ENCODE measurements around the gene SLC25A45. TPM values are rescaled to one million over a fixed set of nuclear protein-coding genes. Genes with fewer than 3 reads are reported as not detected.

SLC25A45 gene
- total RNA-seq, 2 donors from 2014 or later, result 11.7 to 13.3 TPM

DNA sequence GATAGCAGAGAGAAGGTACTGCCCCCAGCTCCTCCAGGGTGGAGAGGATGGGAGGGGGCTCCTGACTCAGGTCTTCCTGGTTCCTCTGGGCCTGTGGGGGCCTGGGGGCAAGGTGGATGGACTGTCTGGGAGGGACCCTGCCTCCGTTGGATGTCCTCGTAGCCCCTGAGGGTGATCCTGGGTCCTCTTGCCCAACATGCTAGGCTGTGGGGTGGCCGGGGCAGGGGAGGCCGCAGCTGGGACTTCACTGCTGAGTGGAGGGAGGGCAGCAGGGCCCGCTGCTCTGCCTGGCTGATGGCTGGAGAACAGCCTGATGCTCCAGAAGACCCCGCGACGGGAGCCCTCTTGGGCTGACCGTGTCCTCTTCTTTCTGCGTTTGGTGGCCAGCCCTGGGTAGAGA is 17.4 kb upstream of the SLC25A45 start:
- no peak for DNase-seq (ENCODE audit: low spot score)
- intact Hi-C loops (cut with DNase I), result no loop called here
- Histone ChIP-seq H3K9me3 (no peaks in the 10 kb centered on the region), H3K27ac (no peak overlapping the region), H3K4me3 (no peak overlapping the region), H3K27me3 (replicated peaks; ENCODE audit: insufficient read depth) (no peaks in the 10 kb centered on the region), H3K4me1 (replicated peaks) (no peaks in the 10 kb centered on the region), H3K36me3 (peaks cover 0 to 22% of the 10 kb centered on the region in 2 donors)
- TF ChIP-seq, protein P1, sequence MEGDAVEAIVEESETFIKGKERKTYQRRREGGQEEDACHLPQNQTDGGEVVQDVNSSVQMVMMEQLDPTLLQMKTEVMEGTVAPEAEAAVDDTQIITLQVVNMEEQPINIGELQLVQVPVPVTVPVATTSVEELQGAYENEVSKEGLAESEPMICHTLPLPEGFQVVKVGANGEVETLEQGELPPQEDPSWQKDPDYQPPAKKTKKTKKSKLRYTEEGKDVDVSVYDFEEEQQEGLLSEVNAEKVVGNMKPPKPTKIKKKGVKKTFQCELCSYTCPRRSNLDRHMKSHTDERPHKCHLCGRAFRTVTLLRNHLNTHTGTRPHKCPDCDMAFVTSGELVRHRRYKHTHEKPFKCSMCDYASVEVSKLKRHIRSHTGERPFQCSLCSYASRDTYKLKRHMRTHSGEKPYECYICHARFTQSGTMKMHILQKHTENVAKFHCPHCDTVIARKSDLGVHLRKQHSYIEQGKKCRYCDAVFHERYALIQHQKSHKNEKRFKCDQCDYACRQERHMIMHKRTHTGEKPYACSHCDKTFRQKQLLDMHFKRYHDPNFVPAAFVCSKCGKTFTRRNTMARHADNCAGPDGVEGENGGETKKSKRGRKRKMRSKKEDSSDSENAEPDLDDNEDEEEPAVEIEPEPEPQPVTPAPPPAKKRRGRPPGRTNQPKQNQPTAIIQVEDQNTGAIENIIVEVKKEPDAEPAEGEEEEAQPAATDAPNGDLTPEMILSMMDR (IDR thresholded peaks at IDR 0.05), result no peak
- TF ChIP-seq POLR2AphosphoS5 (IDR thresholded peaks at IDR 0.05) (no peak), POLR2A (IDR thresholded peaks at IDR 0.05) (no peak)
- WGBS, result 93% methylated on average over 10 of the region's 10 CpGs

DNA sequence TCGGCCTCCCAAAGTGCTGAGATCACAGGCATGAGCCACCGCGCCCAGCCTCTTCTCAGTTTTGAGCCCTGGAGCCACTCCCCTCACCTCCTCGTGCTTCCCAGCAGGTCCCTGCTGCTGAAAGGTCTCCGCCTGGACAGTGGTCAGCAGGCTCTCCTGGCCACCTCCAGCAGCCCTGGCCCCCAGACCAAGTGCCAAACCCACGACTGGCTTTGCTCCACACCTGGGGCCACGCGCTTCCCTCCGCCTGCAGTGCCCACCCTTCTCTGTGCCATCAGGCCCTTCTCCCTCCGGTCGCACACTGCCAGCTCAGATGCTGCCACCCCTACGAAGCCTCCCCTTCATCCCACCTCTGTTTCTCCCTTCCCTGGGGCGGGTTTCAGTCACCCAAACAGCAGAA is 16.8 kb upstream of the SLC25A45 start:
- Histone ChIP-seq H3K9me3 (no peaks in the 10 kb centered on the region), H3K27ac (no peak overlapping the region), H3K36me3 (peaks cover 0 to 22% of the 10 kb centered on the region in 2 donors), H3K4me1 (replicated peaks) (no peaks in the 10 kb centered on the region), H3K27me3 (replicated peaks; ENCODE audit: insufficient read depth) (no peaks in the 10 kb centered on the region), H3K4me3 (no peak overlapping the region)
- no peak for DNase-seq (ENCODE audit: low spot score)
- TF ChIP-seq, protein P1 (IDR thresholded peaks at IDR 0.05), result no peak
- TF ChIP-seq POLR2AphosphoS5 (IDR thresholded peaks at IDR 0.05) (no peak), POLR2A (IDR thresholded peaks at IDR 0.05) (no peak)
- intact Hi-C loops (cut with DNase I), result no loop called here
- 92% methylated on average over 13 of the region's 13 CpGs for WGBS

DNA sequence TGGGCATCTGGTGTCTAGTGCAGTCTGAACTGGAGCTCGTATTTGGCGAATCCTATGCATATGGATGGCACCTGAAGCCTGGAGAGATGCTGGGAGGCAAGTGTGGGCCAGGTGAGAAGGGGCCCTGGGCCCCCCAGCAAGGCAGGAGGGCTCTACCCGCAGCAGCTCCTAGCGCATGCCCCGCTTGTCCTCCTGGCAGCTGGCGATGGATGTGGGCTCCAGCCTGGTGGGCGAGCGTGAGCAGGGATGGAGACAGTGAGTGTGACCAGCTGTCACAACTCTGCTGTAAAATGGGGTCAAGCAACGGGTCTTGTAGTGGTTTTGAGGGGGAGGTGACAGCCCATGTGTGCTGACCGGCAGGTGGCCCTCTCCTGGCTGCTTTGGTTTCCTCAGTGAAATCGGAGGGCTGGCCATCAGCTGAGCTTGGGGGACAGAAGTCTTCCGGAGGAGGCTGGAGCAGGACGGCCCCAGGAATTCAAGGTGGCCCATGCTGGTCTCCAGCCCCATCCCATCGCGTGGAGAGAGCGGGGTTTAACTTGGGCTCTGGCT is 16.0 kb upstream of the SLC25A45 start:
- Histone ChIP-seq H3K36me3 (peaks cover 0 to 18% of the 10 kb centered on the region in 2 donors), H3K4me1 (replicated peaks) (no peaks in the 10 kb centered on the region), H3K27ac (no peak overlapping the region), H3K9me3 (no peaks in the 10 kb centered on the region), H3K27me3 (replicated peaks; ENCODE audit: insufficient read depth) (no peaks in the 10 kb centered on the region), H3K4me3 (no peak overlapping the region)
- intact Hi-C loops (cut with DNase I), result no loop called here
- TF ChIP-seq, protein P1 (IDR thresholded peaks at IDR 0.05), result no peak
- TF ChIP-seq POLR2AphosphoS5 (IDR thresholded peaks at IDR 0.05), result no peak
- no peak for TF ChIP-seq POLR2A (IDR thresholded peaks at IDR 0.05)
- no peak for DNase-seq (ENCODE audit: low spot score)
- WGBS, result 83% methylated on average over 15 of the region's 16 CpGs

DNA sequence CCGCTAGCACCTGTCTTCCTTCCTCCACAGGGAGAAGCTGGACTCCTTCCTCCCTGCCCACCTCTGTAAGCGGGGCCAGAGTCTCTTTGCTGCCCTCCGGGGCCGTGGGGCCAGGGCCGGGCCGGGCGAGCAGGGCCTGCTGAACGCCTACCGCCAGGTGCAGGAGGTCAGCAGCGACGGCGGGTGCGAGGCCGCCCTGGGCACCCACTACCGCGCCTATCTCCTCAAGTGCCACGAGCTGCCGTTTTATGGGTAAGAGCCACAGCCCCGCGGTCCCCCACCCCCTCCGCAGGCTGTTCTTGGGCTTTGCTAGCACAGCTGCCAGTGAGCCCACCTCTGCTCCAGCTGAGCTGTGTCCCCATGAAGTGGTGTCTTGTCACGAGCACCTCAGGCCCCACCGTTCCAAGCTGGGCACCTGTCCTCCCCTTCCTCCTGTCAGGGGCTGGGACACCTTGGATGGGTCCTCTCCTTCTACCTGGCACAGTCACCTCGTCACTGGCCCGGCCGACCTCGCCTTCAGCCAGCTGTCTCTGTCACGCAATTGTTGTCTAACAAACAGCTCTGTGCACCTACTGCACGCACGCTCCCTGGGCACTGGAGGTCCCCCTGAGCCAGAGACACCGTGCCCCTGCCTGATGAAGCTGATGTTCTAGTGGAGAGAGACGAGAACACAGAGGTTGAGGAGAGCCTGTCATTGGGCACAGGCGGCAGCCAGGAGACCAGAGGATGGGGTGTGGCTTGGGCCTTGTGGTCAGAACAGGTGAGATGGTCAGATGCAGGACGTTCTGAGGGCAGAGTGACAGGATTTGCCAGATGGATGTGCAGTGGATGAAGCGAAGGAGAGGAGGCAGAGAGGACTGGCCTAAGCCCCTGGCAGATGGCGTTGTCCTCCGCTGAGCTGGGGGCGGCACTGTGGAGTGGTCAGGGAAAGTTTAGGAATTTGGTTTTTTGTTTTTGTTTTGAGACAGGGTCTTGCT is 14.6 kb upstream of the SLC25A45 start:
- Histone ChIP-seq H3K9me3 (no peaks in the 10 kb centered on the region), H3K36me3 (peaks cover 0 to 18% of the 10 kb centered on the region in 2 donors), H3K27ac (no peak overlapping the region), H3K27me3 (replicated peaks; ENCODE audit: insufficient read depth) (no peaks in the 10 kb centered on the region), H3K4me1 (replicated peaks) (no peaks in the 10 kb centered on the region), H3K4me3 (no peak overlapping the region)
- no peak for DNase-seq (ENCODE audit: low spot score)
- TF ChIP-seq POLR2AphosphoS5 (IDR thresholded peaks at IDR 0.05) (no peak), POLR2A (IDR thresholded peaks at IDR 0.05) (no peak)
- TF ChIP-seq, protein P1 (IDR thresholded peaks at IDR 0.05), result no peak
- intact Hi-C loops (cut with DNase I), result no loop called here
- WGBS, result 87% methylated on average over 33 of the region's 38 CpGs
